ENCODE measurements around the gene RASGRF1. TPM values are rescaled to one million over a fixed set of nuclear protein-coding genes. Genes with fewer than 3 reads are reported as not detected.

Gene RASGRF1
- total RNA-seq, 3 donors from 2014 or later, result 0.15 to 0.16 TPM; not detected in 1

- TF ChIP-seq CTCF (IDR thresholded peaks at IDR 0.05) (no peak), POLR2AphosphoS5 (IDR thresholded peaks at IDR 0.05) (no peak), POLR2A (IDR thresholded peaks at IDR 0.05) (no peak)
- Histone ChIP-seq H3K4me1 (no peaks in the 10 kb centered on the region), H3K27ac (no peak overlapping the region), H3K9me3 (peaks cover 0 to 8% of the 10 kb centered on the region in 2 donors), H3K36me3 (no peaks in the 10 kb centered on the region), H3K27me3 (no peaks in the 10 kb centered on the region), H3K4me3 (no peak overlapping the region)
- intact Hi-C loops (cut with DNase I; ENCODE audit: low total_unique reads), result no loop called here
- no peak for DNase-seq (ENCODE audit: low spot score in 2 of 2)
Observed at GRCh38 chr15:79034284-79034683, 56.3 kb downstream of the RASGRF1 start.

GRCh38 chr15:79032656-79033055 is 57.9 kb downstream of the RASGRF1 start:
- no peak overlapping the region for H3K4me3 ChIP-seq
- peaks cover 0 to 8% of the 10 kb centered on the region in 2 donors for H3K9me3 ChIP-seq
- no peaks in the 10 kb centered on the region for H3K4me1 ChIP-seq
- H3K27ac ChIP-seq, result no peak overlapping the region
- H3K36me3 ChIP-seq, result no peaks in the 10 kb centered on the region
- H3K27me3 ChIP-seq, result no peaks in the 10 kb centered on the region
- TF ChIP-seq POLR2AphosphoS5 (IDR thresholded peaks at IDR 0.05) (no peak), POLR2A (IDR thresholded peaks at IDR 0.05) (no peak), CTCF (IDR thresholded peaks at IDR 0.05) (no peak)
- intact Hi-C loops (cut with DNase I; ENCODE audit: low total_unique reads), result no loop called here
- DNase-seq (ENCODE audit: low spot score in 2 of 2), result no peak

- intact Hi-C loops (cut with DNase I; ENCODE audit: low total_unique reads), result no loop called here
- no peak for TF ChIP-seq CTCF (IDR thresholded peaks at IDR 0.05)
- no peak for TF ChIP-seq POLR2A (IDR thresholded peaks at IDR 0.05)
- TF ChIP-seq POLR2AphosphoS5 (IDR thresholded peaks at IDR 0.05), result no peak
- H3K27me3 ChIP-seq, result no peaks in the 10 kb centered on the region
- peaks cover 0 to 8% of the 10 kb centered on the region in 2 donors for H3K9me3 ChIP-seq
- H3K4me1 ChIP-seq, result no peaks in the 10 kb centered on the region
- H3K36me3 ChIP-seq, result no peaks in the 10 kb centered on the region
- no peak overlapping the region for H3K27ac ChIP-seq
- no peak overlapping the region for H3K4me3 ChIP-seq
- no peak for DNase-seq (ENCODE audit: low spot score in 2 of 2)
Observed at GRCh38 chr15:79031821-79032220, 58.8 kb downstream of the RASGRF1 start.

- no peak overlapping the region for H3K4me3 ChIP-seq
- intact Hi-C loops (cut with DNase I; ENCODE audit: low total_unique reads), result no loop called here
- no peak for TF ChIP-seq CTCF (IDR thresholded peaks at IDR 0.05)
- no peak for TF ChIP-seq POLR2AphosphoS5 (IDR thresholded peaks at IDR 0.05)
- no peak for TF ChIP-seq POLR2A (IDR thresholded peaks at IDR 0.05)
Observed at GRCh38 chr15:79031201-79031600, 59.4 kb downstream of the RASGRF1 start.

GRCh38 chr15:79030470-79030869 is 60.1 kb downstream of the RASGRF1 start:
- TF ChIP-seq POLR2AphosphoS5 (IDR thresholded peaks at IDR 0.05), result no peak
- TF ChIP-seq POLR2A (IDR thresholded peaks at IDR 0.05), result no peak
- TF ChIP-seq CTCF (IDR thresholded peaks at IDR 0.05), result no peak
- H3K27me3 ChIP-seq, result no peaks in the 10 kb centered on the region
- DNase-seq (ENCODE audit: low spot score in 2 of 2), result no peak
- peaks cover 0 to 8% of the 10 kb centered on the region in 2 donors for H3K9me3 ChIP-seq
- no peaks in the 10 kb centered on the region for H3K4me1 ChIP-seq
- no peaks in the 10 kb centered on the region for H3K36me3 ChIP-seq
- intact Hi-C loops (cut with DNase I; ENCODE audit: low total_unique reads), result no loop called here
- H3K27ac ChIP-seq, result no peak overlapping the region
- no peak overlapping the region for H3K4me3 ChIP-seq

More at GRCh38 chr15:79031201-79031600, 59.4 kb downstream of the RASGRF1 start:
- Histone ChIP-seq H3K27ac (no peak overlapping the region), H3K27me3 (no peaks in the 10 kb centered on the region), H3K36me3 (no peaks in the 10 kb centered on the region), H3K9me3 (peaks cover 0 to 8% of the 10 kb centered on the region in 2 donors), H3K4me1 (no peaks in the 10 kb centered on the region)
- DNase-seq (ENCODE audit: low spot score in 2 of 2), result no peak

Data from breast epithelium (tissue), 4 donors.